ENCODE results near the gene PLCXD1.
"Not testable (repeated sequence)": the region's sequence is repeated elsewhere in the genome, so short reads cannot be mapped to it uniquely, and the experiment has no call there.

The PLCXD1 gene

DNA sequence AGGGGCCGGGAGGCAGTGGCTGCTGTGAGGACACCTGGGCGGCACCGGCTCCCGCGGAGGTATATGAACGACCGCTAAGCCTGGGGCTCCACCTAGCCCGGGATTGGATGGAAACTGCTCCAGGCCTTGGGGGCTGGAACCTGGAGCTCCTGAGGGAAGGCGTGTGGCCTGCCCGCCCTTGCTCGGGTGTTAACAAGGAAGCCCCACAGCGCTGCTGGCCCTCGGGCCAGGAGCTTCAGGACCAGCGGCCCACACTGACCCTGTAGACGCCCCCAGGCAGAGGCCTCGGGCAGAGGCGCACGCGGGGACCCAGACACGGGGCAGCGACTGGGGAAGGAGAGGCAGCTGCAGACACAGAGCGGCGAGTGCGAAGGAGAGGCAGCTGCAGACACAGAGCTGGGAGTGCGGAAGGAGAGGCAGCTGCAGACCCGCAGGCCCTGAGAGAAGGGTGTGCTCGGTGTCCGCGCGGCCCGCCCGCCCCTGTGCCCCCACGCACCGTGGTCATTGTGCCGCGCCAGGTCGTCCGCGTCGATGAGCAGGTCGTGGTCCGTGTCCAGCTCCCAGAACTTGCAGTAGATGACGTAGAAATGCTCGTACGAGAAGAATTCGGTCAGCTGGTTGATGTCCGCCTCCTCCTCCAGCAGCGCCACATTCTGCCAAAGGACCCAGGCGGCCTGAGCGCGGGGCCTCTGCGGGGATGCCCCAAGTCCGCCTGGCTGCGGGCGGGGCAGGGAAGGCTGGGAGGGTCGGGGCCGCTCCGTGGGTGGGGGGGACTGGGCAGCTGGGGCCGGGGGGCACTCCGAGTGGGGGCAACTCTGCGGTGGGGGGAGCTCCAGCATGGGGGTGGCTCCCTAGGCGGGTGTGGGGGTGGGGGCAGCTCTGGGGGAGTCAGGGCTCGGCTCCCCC, 64.1 kb downstream of the PLCXD1 start:
- no peak overlapping the region for H3K9ac ChIP-seq (ENCODE audit: low read length)
- no peaks in the 10 kb centered on the region for H3K27me3 ChIP-seq (ENCODE audit: control insufficient read depth in 1 of 2, insufficient read depth in 2 of 2, low read length in 2 of 2)
- no peak overlapping the region for H3K4me3 ChIP-seq (ENCODE audit: low read depth in 1 of 2, low read length in 2 of 2)
- H3K9me3 ChIP-seq (ENCODE audit: low read length) = no peaks in the 10 kb centered on the region
- H3K36me3 ChIP-seq (ENCODE audit: insufficient read depth, low read length) = no peaks in the 10 kb centered on the region
- H3K27ac ChIP-seq (ENCODE audit: low read depth, low read length) = no peak overlapping the region
- no peaks in the 10 kb centered on the region for H3K4me1 ChIP-seq (ENCODE audit: insufficient read depth, low read length)

DNA sequence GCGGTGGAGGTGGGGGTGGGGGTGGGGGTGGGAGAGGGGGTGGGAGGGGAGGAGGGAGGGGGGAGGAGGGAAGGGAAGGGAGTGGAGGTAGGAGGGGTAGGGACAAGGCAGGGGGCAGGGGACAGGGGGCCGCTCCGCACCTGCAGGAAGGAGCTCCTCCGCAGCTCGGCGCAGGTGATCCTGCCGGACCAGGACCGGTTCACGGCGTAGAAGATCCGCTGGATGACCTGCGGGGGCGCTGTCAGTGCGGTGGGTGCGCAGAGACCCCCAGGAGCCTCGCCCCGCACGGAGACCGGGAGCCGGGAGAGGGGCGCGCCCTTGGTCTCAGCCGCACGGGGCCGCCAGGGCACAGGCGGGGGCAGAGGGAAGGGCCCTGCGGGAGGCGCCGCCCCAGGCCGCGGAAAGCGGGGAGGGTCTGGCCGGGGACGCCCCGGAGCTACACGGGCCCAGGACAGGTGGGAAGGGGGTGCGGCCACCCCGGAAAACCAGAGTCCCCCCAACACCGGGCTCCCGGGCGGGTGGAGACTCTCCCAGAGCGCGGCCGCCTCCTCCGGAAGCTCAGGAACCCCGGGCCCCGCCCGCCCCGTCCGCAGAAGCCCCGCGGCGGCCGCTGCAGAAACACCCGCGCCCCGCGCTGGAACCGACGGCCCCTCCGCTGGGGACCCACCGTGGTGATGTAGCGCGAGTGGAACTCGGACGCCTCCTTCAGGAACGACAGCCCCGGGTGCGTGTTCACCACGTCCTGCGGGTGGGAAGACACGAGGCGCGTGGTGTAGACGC, 65.0 kb downstream of the PLCXD1 start:
- Histone ChIP-seq H3K27ac (ENCODE audit: low read depth, low read length) (no peak overlapping the region), H3K36me3 (ENCODE audit: insufficient read depth, low read length) (no peaks in the 10 kb centered on the region), H3K4me1 (ENCODE audit: insufficient read depth, low read length) (no peaks in the 10 kb centered on the region), H3K9ac (ENCODE audit: low read length) (no peak overlapping the region), H3K9me3 (ENCODE audit: low read length) (no peaks in the 10 kb centered on the region), H3K27me3 (ENCODE audit: control insufficient read depth in 1 of 2, insufficient read depth in 2 of 2, low read length in 2 of 2) (no peaks in the 10 kb centered on the region), H3K4me3 (ENCODE audit: low read depth in 1 of 2, low read length in 2 of 2) (no peak overlapping the region)

DNA sequence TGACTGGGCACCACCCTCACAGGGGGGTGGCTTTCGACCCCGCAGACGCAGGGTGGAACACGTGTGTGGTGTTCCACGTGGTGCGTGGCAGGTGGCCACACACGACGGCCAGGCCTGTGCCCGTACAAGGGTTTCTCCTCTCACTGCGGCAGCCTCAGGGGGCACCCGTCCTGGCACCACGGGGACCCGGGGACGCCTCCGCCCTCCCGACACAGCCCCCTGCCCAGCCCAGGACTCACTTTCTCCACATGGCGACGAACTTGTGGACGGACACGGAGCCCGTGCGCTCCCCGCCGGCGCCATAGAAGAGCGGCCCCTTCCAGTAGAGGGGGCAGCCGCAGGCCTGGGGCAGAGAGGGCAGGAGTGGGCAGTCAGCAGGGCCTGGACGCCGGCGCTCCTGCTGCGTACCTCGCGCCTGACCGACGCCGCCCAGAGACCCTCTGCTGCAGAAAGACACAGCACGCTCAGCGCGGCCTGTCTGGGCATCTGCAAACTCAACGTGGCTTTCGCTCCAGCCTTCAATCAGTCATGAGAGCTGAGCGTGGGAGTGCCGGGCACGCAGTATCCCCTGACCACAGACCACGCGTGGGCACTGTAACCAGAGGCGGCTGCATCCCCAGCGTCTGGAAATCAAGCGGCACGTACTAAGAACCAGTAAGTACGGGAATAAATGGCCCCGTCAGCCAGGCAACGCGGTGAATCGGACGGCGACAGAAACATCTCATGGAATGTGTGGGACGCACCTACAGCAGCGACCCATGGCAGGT, 66.4 kb downstream of the PLCXD1 start:
- no peaks in the 10 kb centered on the region for H3K36me3 ChIP-seq (ENCODE audit: insufficient read depth, low read length)
- H3K9me3 ChIP-seq (ENCODE audit: low read length) = no peaks in the 10 kb centered on the region
- H3K4me3 ChIP-seq (ENCODE audit: low read depth in 1 of 2, low read length in 2 of 2) = no peak overlapping the region

DNA sequence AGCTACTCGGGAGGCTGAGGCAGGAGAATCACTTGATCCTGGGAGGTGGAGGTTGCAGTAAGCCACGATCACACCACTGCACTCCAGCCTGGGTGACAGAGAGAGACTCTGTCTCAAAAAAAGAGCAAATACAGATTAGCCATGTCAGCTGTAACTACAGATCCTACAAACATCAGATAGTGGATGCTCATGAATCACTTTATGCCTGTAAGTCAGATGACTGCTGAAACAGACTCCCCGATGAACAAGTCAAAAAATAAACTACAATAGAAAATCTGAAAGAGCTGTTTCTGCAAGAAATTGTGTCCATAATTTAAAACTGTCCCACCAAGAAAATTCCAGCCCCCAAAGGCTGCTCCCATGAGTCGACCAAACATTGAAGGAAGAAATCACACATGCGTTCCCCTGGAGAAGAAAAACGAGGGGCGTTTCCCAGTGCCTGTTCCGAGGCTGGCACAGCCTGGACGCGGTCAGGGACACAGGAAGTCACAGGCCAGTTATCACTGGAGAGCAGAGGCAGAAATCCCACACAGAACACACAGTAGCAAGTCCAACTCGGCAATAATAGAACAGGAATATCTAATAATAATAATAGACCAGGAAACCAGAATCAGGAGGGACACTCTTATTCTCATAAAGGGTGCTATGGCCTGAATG, 67.4 kb downstream of the PLCXD1 start:
- no peaks in the 10 kb centered on the region for H3K4me1 ChIP-seq (ENCODE audit: insufficient read depth, low read length)
- no peak overlapping the region for H3K9ac ChIP-seq (ENCODE audit: low read length)
- no peaks in the 10 kb centered on the region for H3K36me3 ChIP-seq (ENCODE audit: insufficient read depth, low read length)
- no peak overlapping the region for H3K27ac ChIP-seq (ENCODE audit: low read depth, low read length)
- H3K9me3 ChIP-seq (ENCODE audit: low read length) = no peaks in the 10 kb centered on the region
- no peaks in the 10 kb centered on the region for H3K27me3 ChIP-seq (ENCODE audit: control insufficient read depth in 1 of 2, insufficient read depth in 2 of 2, low read length in 2 of 2)
- H3K4me3 ChIP-seq (ENCODE audit: low read depth in 1 of 2, low read length in 2 of 2) = no peak overlapping the region

More for the DNA sequence above, 66.4 kb downstream of the PLCXD1 start:
- Histone ChIP-seq H3K27me3 (ENCODE audit: control insufficient read depth in 1 of 2, insufficient read depth in 2 of 2, low read length in 2 of 2) (no peaks in the 10 kb centered on the region), H3K27ac (ENCODE audit: low read depth, low read length) (no peak overlapping the region), H3K4me1 (ENCODE audit: insufficient read depth, low read length) (no peaks in the 10 kb centered on the region), H3K9ac (ENCODE audit: low read length) (no peak overlapping the region)

DNA sequence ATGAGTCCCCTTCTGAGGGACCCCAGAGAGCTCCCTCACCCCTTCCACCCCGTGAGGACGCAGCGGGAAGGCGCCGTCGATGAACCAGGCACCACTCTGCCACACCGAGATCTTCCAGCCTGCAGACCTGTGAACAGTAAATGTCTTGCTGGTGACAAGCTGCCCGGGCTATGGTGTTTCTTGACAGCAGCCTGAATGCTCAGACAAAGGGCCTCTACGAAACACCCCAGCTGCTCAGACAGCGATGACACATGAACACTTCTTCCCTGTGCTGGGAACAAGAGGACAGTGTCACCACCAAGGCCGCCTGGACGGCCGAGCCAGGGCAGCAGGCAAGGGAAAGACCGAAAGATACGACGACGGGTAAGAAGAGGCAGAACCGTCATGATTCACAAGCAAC, 68.0 kb downstream of the PLCXD1 start:
- Histone ChIP-seq H3K4me1 (ENCODE audit: insufficient read depth, low read length) (no peaks in the 10 kb centered on the region), H3K9ac (ENCODE audit: low read length) (no peak overlapping the region), H3K36me3 (ENCODE audit: insufficient read depth, low read length) (no peaks in the 10 kb centered on the region), H3K4me3 (ENCODE audit: low read depth in 1 of 2, low read length in 2 of 2) (no peak overlapping the region), H3K27ac (ENCODE audit: low read depth, low read length) (no peak overlapping the region), H3K9me3 (ENCODE audit: low read length) (no peaks in the 10 kb centered on the region), H3K27me3 (ENCODE audit: control insufficient read depth in 1 of 2, insufficient read depth in 2 of 2, low read length in 2 of 2) (no peaks in the 10 kb centered on the region)

DNA sequence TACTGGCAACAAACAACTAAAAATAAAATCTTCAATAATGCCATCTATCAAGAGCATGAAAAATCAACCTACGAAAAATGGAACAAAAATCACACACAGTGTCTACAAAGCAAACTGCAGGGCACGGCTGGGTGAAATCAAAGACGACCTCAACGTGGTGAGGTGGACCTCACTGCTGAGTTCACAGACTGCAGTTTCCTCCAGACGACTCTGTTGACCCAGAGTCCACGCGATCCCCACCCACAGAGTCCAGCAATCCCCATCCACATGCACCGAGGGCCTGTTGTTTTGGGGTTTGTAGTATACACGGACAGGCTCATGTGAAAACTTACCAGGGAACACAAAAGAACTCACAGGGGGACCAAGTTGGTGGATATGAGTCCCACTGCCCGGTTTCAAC, 68.5 kb downstream of the PLCXD1 start:
- H3K9me3 ChIP-seq (ENCODE audit: low read length) = no peaks in the 10 kb centered on the region
- no peaks in the 10 kb centered on the region for H3K4me1 ChIP-seq (ENCODE audit: insufficient read depth, low read length)
- H3K4me3 ChIP-seq (ENCODE audit: low read depth in 1 of 2, low read length in 2 of 2) = no peak overlapping the region
- no peak overlapping the region for H3K27ac ChIP-seq (ENCODE audit: low read depth, low read length)
- H3K27me3 ChIP-seq (ENCODE audit: control insufficient read depth in 1 of 2, insufficient read depth in 2 of 2, low read length in 2 of 2) = no peaks in the 10 kb centered on the region
- H3K9ac ChIP-seq (ENCODE audit: low read length) = no peak overlapping the region
- H3K36me3 ChIP-seq (ENCODE audit: insufficient read depth, low read length) = no peaks in the 10 kb centered on the region

DNA sequence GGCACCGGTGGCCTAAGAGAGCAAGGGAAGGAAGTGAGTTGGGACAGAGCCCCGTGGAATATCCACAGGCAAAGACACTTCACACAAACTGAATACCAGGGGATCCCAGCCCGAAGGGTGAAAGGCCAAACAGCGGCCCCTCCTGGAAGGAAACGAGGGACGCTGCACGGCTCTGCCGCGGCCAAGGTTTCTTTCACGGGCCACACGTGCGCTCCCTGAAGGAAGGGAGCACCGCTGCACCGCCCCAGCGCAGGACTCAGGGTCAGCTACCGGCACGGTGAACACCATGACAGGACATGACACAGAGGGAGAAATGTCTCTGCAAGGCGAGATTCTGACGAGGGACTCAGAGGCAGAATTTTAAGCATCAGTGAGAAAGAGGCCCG, 69.0 kb downstream of the PLCXD1 start:
- no peaks in the 10 kb centered on the region for H3K4me1 ChIP-seq (ENCODE audit: insufficient read depth, low read length)
- no peak overlapping the region for H3K4me3 ChIP-seq (ENCODE audit: low read depth in 1 of 2, low read length in 2 of 2)
- no peak overlapping the region for H3K27ac ChIP-seq (ENCODE audit: low read depth, low read length)
- no peak overlapping the region for H3K9ac ChIP-seq (ENCODE audit: low read length)
- no peaks in the 10 kb centered on the region for H3K36me3 ChIP-seq (ENCODE audit: insufficient read depth, low read length)
- H3K27me3 ChIP-seq (ENCODE audit: control insufficient read depth in 1 of 2, insufficient read depth in 2 of 2, low read length in 2 of 2) = no peaks in the 10 kb centered on the region
- no peaks in the 10 kb centered on the region for H3K9me3 ChIP-seq (ENCODE audit: low read length)

DNA sequence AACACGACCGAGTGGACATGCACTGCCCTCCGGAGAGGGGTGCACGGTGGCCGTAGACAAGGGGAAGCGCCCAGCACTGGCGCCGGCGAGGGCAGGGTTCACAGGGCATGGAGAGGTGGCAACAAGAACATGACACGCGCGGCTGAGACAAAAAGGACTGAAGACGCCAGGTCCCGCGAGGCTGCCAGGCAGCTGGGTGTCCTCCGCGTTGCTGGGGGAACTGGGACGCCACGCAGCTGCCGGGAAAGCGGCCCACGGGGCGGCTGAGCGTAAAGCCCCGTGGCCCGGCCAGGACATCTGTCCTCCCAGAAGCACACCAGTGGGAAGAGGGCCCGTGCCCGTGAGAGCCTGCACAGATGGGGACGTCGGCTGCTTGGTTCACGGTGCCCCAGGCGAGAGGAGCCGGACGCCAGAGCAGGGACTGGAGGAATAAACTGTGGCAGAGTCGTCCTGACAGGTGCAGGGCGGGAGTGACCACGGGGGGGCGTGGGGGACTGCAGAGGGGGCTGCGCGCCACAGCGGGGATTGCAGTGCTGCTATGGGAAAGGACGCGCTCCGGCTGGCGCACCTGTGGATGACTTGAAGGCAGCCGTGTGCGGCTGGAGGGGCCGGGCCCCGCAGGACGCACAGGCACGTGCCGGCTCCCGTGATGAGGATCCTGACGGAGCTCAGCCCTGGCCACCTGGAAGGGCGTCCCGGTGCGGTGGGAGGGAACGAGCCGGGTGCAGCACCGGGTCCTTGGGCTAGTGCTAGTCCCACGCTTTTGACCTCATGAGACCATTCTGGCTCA, 69.5 kb downstream of the PLCXD1 start:
- Histone ChIP-seq H3K9ac (ENCODE audit: low read length) (no peak overlapping the region), H3K4me3 (ENCODE audit: low read depth in 1 of 2, low read length in 2 of 2) (no peak overlapping the region), H3K4me1 (ENCODE audit: insufficient read depth, low read length) (no peaks in the 10 kb centered on the region), H3K27me3 (ENCODE audit: control insufficient read depth in 1 of 2, insufficient read depth in 2 of 2, low read length in 2 of 2) (no peaks in the 10 kb centered on the region), H3K9me3 (ENCODE audit: low read length) (no peaks in the 10 kb centered on the region), H3K36me3 (ENCODE audit: insufficient read depth, low read length) (no peaks in the 10 kb centered on the region), H3K27ac (ENCODE audit: low read depth, low read length) (no peak overlapping the region)

DNA sequence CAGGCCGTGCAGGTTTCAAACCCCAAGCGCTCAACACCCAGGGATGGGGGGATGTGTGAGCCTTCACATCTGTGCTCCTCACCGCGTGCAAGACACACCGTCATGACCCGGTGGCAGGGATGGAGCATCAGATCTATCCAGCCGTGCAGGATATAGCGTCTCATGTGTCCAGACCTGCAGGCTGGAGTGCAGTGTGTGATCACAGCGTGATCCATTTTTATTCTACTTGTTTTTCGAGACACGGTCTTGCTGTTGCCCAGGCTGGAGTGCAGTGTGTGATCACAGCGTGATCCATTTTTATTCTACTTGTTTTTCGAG, 70.1 kb downstream of the PLCXD1 start:
- H3K9ac ChIP-seq (ENCODE audit: low read length); H3K9me3 ChIP-seq (ENCODE audit: low read length); H3K36me3 ChIP-seq (ENCODE audit: insufficient read depth, low read length); H3K27ac ChIP-seq (ENCODE audit: low read depth, low read length); H3K27me3 ChIP-seq (ENCODE audit: control insufficient read depth in 1 of 2, insufficient read depth in 2 of 2, low read length in 2 of 2); H3K4me3 ChIP-seq (ENCODE audit: low read depth in 1 of 2, low read length in 2 of 2); H3K4me1 ChIP-seq (ENCODE audit: insufficient read depth, low read length): not testable (repeated sequence)

DNA sequence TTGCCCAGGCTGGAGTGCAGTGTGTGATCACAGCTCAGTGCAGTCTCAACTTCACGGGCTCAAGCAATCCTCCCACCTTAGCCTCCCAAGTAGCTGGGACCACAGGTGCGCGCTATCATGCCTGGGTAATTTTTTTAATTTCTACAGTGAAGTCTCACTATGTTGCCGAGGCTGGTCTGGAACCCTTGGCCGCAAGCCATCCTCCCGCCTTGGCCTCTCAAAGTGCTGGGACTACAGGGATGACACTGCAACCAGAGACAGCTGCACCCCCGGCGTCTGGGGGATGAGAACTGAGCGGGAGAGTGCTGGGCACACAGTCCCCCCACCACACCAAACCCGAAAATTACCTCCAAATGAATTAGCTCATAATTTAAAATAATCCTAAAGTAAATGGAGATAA, 70.6 kb downstream of the PLCXD1 start:
- H3K4me1 ChIP-seq (ENCODE audit: insufficient read depth, low read length) = no peaks in the 10 kb centered on the region

More for the DNA sequence above, 70.6 kb downstream of the PLCXD1 start:
- no peaks in the 10 kb centered on the region for H3K27me3 ChIP-seq (ENCODE audit: control insufficient read depth in 1 of 2, insufficient read depth in 2 of 2, low read length in 2 of 2)
- H3K36me3 ChIP-seq (ENCODE audit: insufficient read depth, low read length) = no peaks in the 10 kb centered on the region
- H3K9ac ChIP-seq (ENCODE audit: low read length) = no peak overlapping the region
- no peak overlapping the region for H3K4me3 ChIP-seq (ENCODE audit: low read depth in 1 of 2, low read length in 2 of 2)
- no peak overlapping the region for H3K27ac ChIP-seq (ENCODE audit: low read depth, low read length)
- no peaks in the 10 kb centered on the region for H3K9me3 ChIP-seq (ENCODE audit: low read length)
